ENCODE data around the gene CAMK1D.
"Not testable (repeated sequence)": the region's sequence is repeated elsewhere in the genome, so short reads cannot be mapped to it uniquely, and the experiment has no call there.

- not testable (repeated sequence) for TF ChIP-seq POLR2AphosphoS5, CTCF, POLR2A (IDR thresholded peaks at IDR 0.05)
These were observed 460.7 kb downstream of the CAMK1D start for GRCh38 chr10:12810046-12810445.
